DND-41 (cell line): Measurements from ENCODE around the gene POLR1B.
"Not testable (repeated sequence)": the region's sequence is repeated elsewhere in the genome, so short reads cannot be mapped to it uniquely, and the experiment has no call there.

Experiments
- EZH2 ChIP-seq: IDR thresholded peaks from 3 replicates; pipeline ENCODE4 v1.6.1; 2012; ENCODE audit warnings: borderline replicate concordance, low read depth, mild to moderate bottlenecking, moderate library complexity, low read length, inconsistent platforms; ENCODE audit not compliant: severe bottlenecking
- TF ChIP-seq, protein P1 (sequence below): IDR thresholded peaks from 2 replicates; pipeline ENCODE4 v1.5.1; 2012; ENCODE audit warnings: borderline replicate concordance, low read length, moderate library complexity, mild to moderate bottlenecking; ENCODE audit not compliant: poor library complexity, severe bottlenecking; ENCODE audit errors: extremely low read depth

DNA sequence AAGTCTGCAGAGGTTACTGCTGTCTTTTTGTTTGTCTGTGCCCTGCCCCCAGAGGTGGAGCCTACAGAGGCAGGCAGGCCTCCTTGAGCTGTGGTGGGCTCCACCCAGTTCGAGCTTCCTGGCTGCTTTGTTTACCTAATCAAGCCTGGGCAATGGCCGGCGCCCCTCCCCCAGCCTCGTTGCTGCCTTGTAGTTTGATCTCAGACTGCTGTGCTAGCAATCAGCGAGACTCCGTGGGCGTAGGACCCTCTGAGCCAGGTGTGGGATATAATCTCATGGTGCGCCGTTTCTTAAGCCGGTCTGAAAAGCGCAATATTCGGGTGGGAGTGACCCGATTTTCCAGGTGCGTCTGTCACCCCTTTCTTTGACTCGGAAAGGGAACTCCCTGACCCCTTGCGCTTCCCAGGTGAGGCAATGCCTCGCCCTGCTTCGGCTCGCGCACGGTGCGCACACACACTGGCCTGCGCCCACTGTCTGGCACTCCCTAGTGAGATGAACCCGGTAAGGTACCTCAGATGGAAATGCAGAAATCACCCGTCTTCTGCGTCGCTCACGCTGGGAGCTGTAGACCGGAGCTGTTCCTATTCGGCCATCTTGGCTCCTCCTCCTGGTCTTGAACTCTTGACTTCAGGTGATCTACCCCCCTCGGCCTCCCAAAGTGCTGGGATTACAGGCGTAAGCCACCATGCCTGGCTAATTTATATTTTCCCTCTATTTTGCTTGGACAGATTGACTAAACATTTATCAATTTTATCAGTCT is 32.8 kb upstream of the POLR1B start:
- TF ChIP-seq EZH2: not testable (repeated sequence)
- TF ChIP-seq, protein P1, sequence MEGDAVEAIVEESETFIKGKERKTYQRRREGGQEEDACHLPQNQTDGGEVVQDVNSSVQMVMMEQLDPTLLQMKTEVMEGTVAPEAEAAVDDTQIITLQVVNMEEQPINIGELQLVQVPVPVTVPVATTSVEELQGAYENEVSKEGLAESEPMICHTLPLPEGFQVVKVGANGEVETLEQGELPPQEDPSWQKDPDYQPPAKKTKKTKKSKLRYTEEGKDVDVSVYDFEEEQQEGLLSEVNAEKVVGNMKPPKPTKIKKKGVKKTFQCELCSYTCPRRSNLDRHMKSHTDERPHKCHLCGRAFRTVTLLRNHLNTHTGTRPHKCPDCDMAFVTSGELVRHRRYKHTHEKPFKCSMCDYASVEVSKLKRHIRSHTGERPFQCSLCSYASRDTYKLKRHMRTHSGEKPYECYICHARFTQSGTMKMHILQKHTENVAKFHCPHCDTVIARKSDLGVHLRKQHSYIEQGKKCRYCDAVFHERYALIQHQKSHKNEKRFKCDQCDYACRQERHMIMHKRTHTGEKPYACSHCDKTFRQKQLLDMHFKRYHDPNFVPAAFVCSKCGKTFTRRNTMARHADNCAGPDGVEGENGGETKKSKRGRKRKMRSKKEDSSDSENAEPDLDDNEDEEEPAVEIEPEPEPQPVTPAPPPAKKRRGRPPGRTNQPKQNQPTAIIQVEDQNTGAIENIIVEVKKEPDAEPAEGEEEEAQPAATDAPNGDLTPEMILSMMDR: not testable (repeated sequence)
